Measurements from ENCODE around the gene C1QB.

DNA sequence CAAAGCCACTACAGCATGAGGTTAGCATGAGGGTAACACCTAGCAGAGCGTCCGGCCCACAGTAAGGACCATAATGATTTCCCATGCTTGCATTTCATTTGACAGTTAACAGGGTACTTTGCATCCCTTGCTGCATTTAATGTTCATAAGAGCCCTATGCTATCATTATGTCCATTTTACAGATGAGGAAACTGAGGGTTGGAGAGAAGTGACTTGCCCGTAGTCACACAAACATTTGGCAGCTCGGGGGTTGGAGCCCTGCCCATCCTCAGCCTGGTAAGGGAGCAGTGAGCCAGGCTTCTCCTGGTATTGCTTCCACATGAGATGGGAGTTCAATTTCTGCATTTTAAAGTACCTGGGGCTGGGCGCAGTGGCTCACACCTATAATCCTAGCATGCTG lies 41.1 kb downstream of the C1QB start:
- no peak for TF ChIP-seq POLR2A (IDR thresholded peaks at IDR 0.05)
- TF ChIP-seq, protein P1, sequence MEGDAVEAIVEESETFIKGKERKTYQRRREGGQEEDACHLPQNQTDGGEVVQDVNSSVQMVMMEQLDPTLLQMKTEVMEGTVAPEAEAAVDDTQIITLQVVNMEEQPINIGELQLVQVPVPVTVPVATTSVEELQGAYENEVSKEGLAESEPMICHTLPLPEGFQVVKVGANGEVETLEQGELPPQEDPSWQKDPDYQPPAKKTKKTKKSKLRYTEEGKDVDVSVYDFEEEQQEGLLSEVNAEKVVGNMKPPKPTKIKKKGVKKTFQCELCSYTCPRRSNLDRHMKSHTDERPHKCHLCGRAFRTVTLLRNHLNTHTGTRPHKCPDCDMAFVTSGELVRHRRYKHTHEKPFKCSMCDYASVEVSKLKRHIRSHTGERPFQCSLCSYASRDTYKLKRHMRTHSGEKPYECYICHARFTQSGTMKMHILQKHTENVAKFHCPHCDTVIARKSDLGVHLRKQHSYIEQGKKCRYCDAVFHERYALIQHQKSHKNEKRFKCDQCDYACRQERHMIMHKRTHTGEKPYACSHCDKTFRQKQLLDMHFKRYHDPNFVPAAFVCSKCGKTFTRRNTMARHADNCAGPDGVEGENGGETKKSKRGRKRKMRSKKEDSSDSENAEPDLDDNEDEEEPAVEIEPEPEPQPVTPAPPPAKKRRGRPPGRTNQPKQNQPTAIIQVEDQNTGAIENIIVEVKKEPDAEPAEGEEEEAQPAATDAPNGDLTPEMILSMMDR (IDR thresholded peaks at IDR 0.05) = no peak
- TF ChIP-seq EP300 (IDR thresholded peaks at IDR 0.05) = no peak
